Vagina (tissue), 2 donors: ENCODE measurements around the gene TMEM183A. TPM values are rescaled to one million over a fixed set of nuclear protein-coding genes. Genes with fewer than 3 reads are reported as not detected.
A peak's percentile ranks its signal among the peaks of the same experiment; 100 is the strongest.

Source experiments
- DNase-seq, 2 donors: peaks; one replicate each; pipeline ENCODE4 v3.0.0-alpha.2; 2017; ENCODE audit errors: extremely low spot score in 2 of 2
- H3K27ac ChIP-seq: fragments of 200-600 bp; sonication (generic); one replicate; pipeline ENCODE4 v1.5.1; 2019
- H3K27me3 ChIP-seq: fragments of 200-600 bp; sonication (generic); one replicate; pipeline ENCODE4 v1.5.1; 2019
- H3K36me3 ChIP-seq, 2 donors: fragments of 200-600 bp; sonication (generic); one replicate each; pipeline ENCODE4 v1.5.1; 2017 to 2019
- H3K4me1 ChIP-seq: fragments of 200-600 bp; sonication (generic); one replicate; pipeline ENCODE4 v1.5.1; 2019
- H3K4me3 ChIP-seq, 2 donors: fragments of 200-600 bp; sonication (generic); 1 replicate in 1 of 2; 2 replicates in 1 of 2; pipeline ENCODE4 v1.5.1; 2016 to 2019
- H3K9me3 ChIP-seq: fragments of 200-600 bp; sonication (generic); one replicate; pipeline ENCODE4 v1.5.1; 2019
- CTCF ChIP-seq, 3 experiments: fragments of 450-650 bp in 2 of 3; fragments of 200-600 bp in 1 of 3; sonication (generic) in 1 of 3; IDR thresholded peaks; one replicate each; pipeline ENCODE4 v1.5.1; 2017 to 2019; ENCODE audit warnings: antibody characterized with exemption in 3 of 3, mild to moderate bottlenecking in 2 of 3, moderate library complexity in 2 of 3
- POLR2A ChIP-seq, 2 donors: fragments of 450-650 bp; IDR thresholded peaks; one replicate each; pipeline ENCODE4 v1.6.1; 2017; ENCODE audit warnings: antibody characterized with exemption in 2 of 2, mild to moderate bottlenecking in 2 of 2, moderate library complexity in 2 of 2
- POLR2AphosphoS5 ChIP-seq, 2 donors: sonication (generic); formaldehyde crosslinking; IDR thresholded peaks; one replicate each; pipeline ENCODE4 v1.9.0; 2017; ENCODE audit warnings: antibody characterized with exemption in 2 of 2, mild to moderate bottlenecking in 2 of 2, low read depth in 1 of 2; ENCODE audit not compliant: insufficient read depth in 1 of 2
- intact Hi-C: fragments of 100-400 bp; cut with DNase I; formaldehyde crosslinking; loops from one replicate; pipeline ENCODE4 v1.15.1; 2023
- total RNA-seq: library from RNA; depleted of rRNA; stranded (reverse); fragments of >200 nt; gene quantifications from one replicate; pipeline ENCODE4 v1.2.3, GENCODE V29; 2016

The TMEM183A gene
- total RNA-seq, 1 donor from 2014 or later: 73.2 TPM

- no peak for TF ChIP-seq POLR2AphosphoS5 (IDR thresholded peaks at IDR 0.05; ENCODE audit: insufficient read depth in 1 of 2, low read depth in 1 of 2)
- no peak for TF ChIP-seq POLR2A (IDR thresholded peaks at IDR 0.05)
- TF ChIP-seq CTCF (IDR thresholded peaks at IDR 0.05): no peak
- intact Hi-C loops: no loop called here
- H3K36me3 ChIP-seq: peaks cover 0 to 14% of the 10 kb centered on the region in 2 donors
Observed at GRCh38 chr1:202967684-202968281, 39.4 kb upstream of the TMEM183A start.

GRCh38 chr1:202968351-202968750 is 38.8 kb upstream of the TMEM183A start:
- peaks cover 0 to 10% of the 10 kb centered on the region in 2 donors for H3K36me3 ChIP-seq
- TF ChIP-seq POLR2AphosphoS5 (IDR thresholded peaks at IDR 0.05; ENCODE audit: insufficient read depth in 1 of 2, low read depth in 1 of 2): no peak
- no peak for TF ChIP-seq CTCF (IDR thresholded peaks at IDR 0.05)
- TF ChIP-seq POLR2A (IDR thresholded peaks at IDR 0.05): no peak
- H3K27me3 ChIP-seq: no peaks in the 10 kb centered on the region
- no peaks in the 10 kb centered on the region for H3K9me3 ChIP-seq
- peaks cover 36% of the 10 kb centered on the region for H3K4me1 ChIP-seq
- intact Hi-C loops: no loop called here
- DNase-seq: no peak
- H3K27ac ChIP-seq: peak overlapping the region; percentile 94
- peak overlapping the region; percentile 83 to 100 for H3K4me3 ChIP-seq

More at GRCh38 chr1:202967684-202968281, 39.4 kb upstream of the TMEM183A start:
- H3K27me3 ChIP-seq: no peaks in the 10 kb centered on the region
- peaks cover 36% of the 10 kb centered on the region for H3K4me1 ChIP-seq
- H3K4me3 ChIP-seq: peak overlapping the region; percentile 83 to 100
- peak overlapping the region; percentile 94 for H3K27ac ChIP-seq
- no peaks in the 10 kb centered on the region for H3K9me3 ChIP-seq
- DNase-seq: no peak

- Histone ChIP-seq H3K36me3 (peaks cover 0 to 5% of the 10 kb centered on the region in 2 donors), H3K4me3 (no peak overlapping the region), H3K4me1 (peaks cover 36% of the 10 kb centered on the region), H3K27ac (no peak overlapping the region), H3K9me3 (no peaks in the 10 kb centered on the region), H3K27me3 (no peaks in the 10 kb centered on the region)
- no peak for TF ChIP-seq POLR2AphosphoS5 (IDR thresholded peaks at IDR 0.05; ENCODE audit: insufficient read depth in 1 of 2, low read depth in 1 of 2)
- no peak for TF ChIP-seq POLR2A (IDR thresholded peaks at IDR 0.05)
- peak in 2 of 3 experiments; percentile 27 to 46 for TF ChIP-seq CTCF (IDR thresholded peaks at IDR 0.05)
- no peak for DNase-seq
- intact Hi-C loops: no loop called here
Observed at GRCh38 chr1:202968895-202969295, 38.3 kb upstream of the TMEM183A start.

GRCh38 chr1:202972046-202972445 is 35.1 kb upstream of the TMEM183A start:
- intact Hi-C loops: no loop called here
- no peak overlapping the region for H3K27ac ChIP-seq

More at GRCh38 chr1:202972046-202972445, 35.1 kb upstream of the TMEM183A start:
- no peaks in the 10 kb centered on the region for H3K36me3 ChIP-seq
- peaks cover 17% of the 10 kb centered on the region for H3K4me1 ChIP-seq
- TF ChIP-seq POLR2A (IDR thresholded peaks at IDR 0.05): no peak
- TF ChIP-seq CTCF (IDR thresholded peaks at IDR 0.05): no peak
- no peak for TF ChIP-seq POLR2AphosphoS5 (IDR thresholded peaks at IDR 0.05; ENCODE audit: insufficient read depth in 1 of 2, low read depth in 1 of 2)
- no peaks in the 10 kb centered on the region for H3K27me3 ChIP-seq
- H3K4me3 ChIP-seq: no peak overlapping the region
- no peaks in the 10 kb centered on the region for H3K9me3 ChIP-seq
- no peak for DNase-seq
